Rectal smooth muscle tissue (tissue), 1 donor: Measurements from ENCODE around the gene NUP93.
"Not testable (repeated sequence)": the region's sequence is repeated elsewhere in the genome, so short reads cannot be mapped to it uniquely, and the experiment has no call there.

Experiments used
- H3K27ac ChIP-seq: one replicate; pipeline ENCODE4 v1.7.0; 2013; ENCODE audit warnings: low read depth, low read length, inconsistent platforms
- H3K27me3 ChIP-seq: one replicate; pipeline ENCODE4 v1.7.0; 2013; ENCODE audit warnings: low read length; ENCODE audit not compliant: control insufficient read depth, insufficient read depth
- H3K36me3 ChIP-seq: one replicate; pipeline ENCODE4 v1.7.0; 2013; ENCODE audit warnings: low read length; ENCODE audit not compliant: control insufficient read depth, insufficient read depth
- H3K4me1 ChIP-seq: one replicate; pipeline ENCODE4 v1.7.0; 2013; ENCODE audit warnings: low read length; ENCODE audit not compliant: control insufficient read depth, insufficient read depth
- H3K4me3 ChIP-seq: one replicate; pipeline ENCODE4 v1.7.0; 2013; ENCODE audit warnings: low read length
- H3K9ac ChIP-seq: one replicate; pipeline ENCODE4 v1.7.0; 2013; ENCODE audit warnings: low read length

The NUP93 gene

GRCh38 chr16:56715126-56715525 lies 14.8 kb upstream of the NUP93 start:
- Histone ChIP-seq H3K4me1 (no peaks in the 10 kb centered on the region), H3K27me3 (no peaks in the 10 kb centered on the region), H3K27ac (no peak overlapping the region), H3K9ac (no peak overlapping the region), H3K4me3 (no peak overlapping the region), H3K36me3 (no peaks in the 10 kb centered on the region)

DNA sequence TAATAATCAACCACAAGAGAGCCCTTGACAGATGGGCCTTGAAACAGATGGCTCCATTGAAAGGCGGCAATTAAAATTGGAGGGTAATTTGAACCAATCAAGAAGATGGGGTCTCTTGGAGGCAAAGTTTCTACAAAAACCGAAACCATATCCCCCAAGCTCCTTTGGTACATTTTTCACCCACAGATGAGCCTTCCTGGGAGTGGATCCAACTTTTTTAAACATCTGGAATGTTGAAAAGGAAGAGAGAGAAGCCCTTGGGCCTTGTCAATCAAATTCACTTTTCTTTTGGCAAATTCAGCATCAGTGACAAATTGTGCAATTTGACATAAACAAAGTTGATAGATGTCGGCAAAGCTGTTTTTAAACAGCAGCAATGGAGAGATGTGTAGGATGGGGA lies 13.2 kb upstream of the NUP93 start:
- H3K27ac ChIP-seq, result no peak overlapping the region
- H3K27me3 ChIP-seq, result no peaks in the 10 kb centered on the region
- H3K36me3 ChIP-seq, result no peaks in the 10 kb centered on the region
- H3K4me3 ChIP-seq, result no peak overlapping the region
- no peak overlapping the region for H3K9ac ChIP-seq
- no peaks in the 10 kb centered on the region for H3K4me1 ChIP-seq

GRCh38 chr16:56717532-56717931 lies 12.4 kb upstream of the NUP93 start:
- H3K4me1 ChIP-seq, H3K36me3 ChIP-seq, H3K27me3 ChIP-seq, H3K27ac ChIP-seq, H3K4me3 ChIP-seq, H3K9ac ChIP-seq: not testable (repeated sequence)

DNA sequence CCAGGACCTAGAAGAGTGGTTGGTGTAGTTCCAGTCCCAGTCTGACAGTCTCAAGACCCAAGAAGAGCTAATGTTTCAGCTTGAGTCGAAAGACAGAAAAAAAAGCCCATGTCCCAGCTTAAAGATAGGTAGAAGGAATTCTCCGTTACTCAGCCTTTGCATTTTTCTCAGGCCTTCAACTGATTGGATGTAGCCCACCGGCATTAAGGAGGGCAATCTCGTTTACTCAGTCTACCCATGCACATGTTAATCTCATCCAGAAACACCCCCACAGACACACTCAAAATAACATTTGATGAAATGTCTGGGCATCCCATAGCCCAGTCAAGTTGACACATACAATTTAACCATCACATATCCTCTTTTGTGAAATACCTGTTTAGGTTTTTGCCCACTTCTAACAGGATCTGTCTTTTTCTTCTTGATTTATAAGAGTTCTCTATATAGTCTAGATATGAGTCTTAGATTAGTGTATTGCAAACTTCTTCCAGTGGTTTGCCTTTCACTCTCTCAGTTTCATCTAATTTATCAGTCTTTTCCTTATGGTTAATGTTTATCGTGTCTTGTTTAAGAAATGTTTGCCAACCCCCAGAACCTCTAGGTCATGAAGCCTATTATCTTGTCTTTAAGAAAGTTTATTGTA lies 7.6 kb upstream of the NUP93 start:
- H3K27ac ChIP-seq, result no peak overlapping the region

GRCh38 chr16:56724191-56724590 lies 5.7 kb upstream of the NUP93 start:
- H3K9ac ChIP-seq, result no peak overlapping the region
- H3K27me3 ChIP-seq, result no peaks in the 10 kb centered on the region
- H3K4me1 ChIP-seq, result peaks cover 5% of the 10 kb centered on the region
- no peak overlapping the region for H3K4me3 ChIP-seq
- no peaks in the 10 kb centered on the region for H3K36me3 ChIP-seq
- H3K27ac ChIP-seq, result no peak overlapping the region

More for the DNA sequence above, 7.6 kb upstream of the NUP93 start:
- Histone ChIP-seq H3K27me3 (no peaks in the 10 kb centered on the region), H3K4me3 (no peak overlapping the region), H3K9ac (no peak overlapping the region), H3K36me3 (no peaks in the 10 kb centered on the region), H3K4me1 (no peaks in the 10 kb centered on the region)

DNA sequence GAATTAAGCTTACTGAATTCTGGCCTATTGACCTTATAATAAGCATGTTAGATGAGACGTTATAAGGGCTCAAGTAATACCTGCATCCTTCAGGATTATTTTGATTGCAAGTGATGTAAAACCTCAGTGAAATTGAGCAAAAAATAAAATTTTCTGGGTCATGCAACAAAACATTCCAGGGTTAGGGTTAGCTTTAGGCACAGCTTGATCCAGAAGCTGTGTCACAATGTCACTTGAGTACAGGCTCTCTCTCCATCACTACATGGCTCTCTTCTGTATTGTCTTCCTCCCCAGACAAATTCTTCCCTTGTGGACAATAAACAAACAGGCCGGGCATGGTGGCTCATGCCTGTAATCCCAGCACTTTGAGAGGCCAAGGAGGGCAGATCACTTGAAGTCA lies 3.6 kb upstream of the NUP93 start:
- H3K9ac ChIP-seq, result no peak overlapping the region
- H3K4me3 ChIP-seq, result no peak overlapping the region
- H3K36me3 ChIP-seq, result no peaks in the 10 kb centered on the region
- peaks cover 8% of the 10 kb centered on the region for H3K4me1 ChIP-seq
- no peaks in the 10 kb centered on the region for H3K27me3 ChIP-seq
- H3K27ac ChIP-seq, result no peak overlapping the region

- Histone ChIP-seq H3K27me3 (no peaks in the 10 kb centered on the region), H3K4me3 (no peak overlapping the region), H3K9ac (no peak overlapping the region), H3K27ac (no peak overlapping the region), H3K36me3 (no peaks in the 10 kb centered on the region), H3K4me1 (peaks cover 8% of the 10 kb centered on the region)
Observed at GRCh38 chr16:56726926-56727325, 3.0 kb upstream of the NUP93 start.

GRCh38 chr16:56728027-56728426 lies 1.9 kb upstream of the NUP93 start:
- H3K4me1 ChIP-seq, result peaks cover 8% of the 10 kb centered on the region
- no peak overlapping the region for H3K9ac ChIP-seq
- H3K4me3 ChIP-seq, result no peak overlapping the region
- no peaks in the 10 kb centered on the region for H3K36me3 ChIP-seq
- H3K27me3 ChIP-seq, result no peaks in the 10 kb centered on the region
- H3K27ac ChIP-seq, result no peak overlapping the region

- peak overlapping the region; percentile 76 for H3K27ac ChIP-seq
- peak overlapping the region; percentile 12 for H3K9ac ChIP-seq
- H3K27me3 ChIP-seq, result no peaks in the 10 kb centered on the region
- H3K4me3 ChIP-seq, result peak overlapping the region; percentile 60
- peaks cover 8% of the 10 kb centered on the region for H3K4me1 ChIP-seq
- no peaks in the 10 kb centered on the region for H3K36me3 ChIP-seq
Observed at GRCh38 chr16:56728980-56729734, 772 bp upstream of the NUP93 start.

DNA sequence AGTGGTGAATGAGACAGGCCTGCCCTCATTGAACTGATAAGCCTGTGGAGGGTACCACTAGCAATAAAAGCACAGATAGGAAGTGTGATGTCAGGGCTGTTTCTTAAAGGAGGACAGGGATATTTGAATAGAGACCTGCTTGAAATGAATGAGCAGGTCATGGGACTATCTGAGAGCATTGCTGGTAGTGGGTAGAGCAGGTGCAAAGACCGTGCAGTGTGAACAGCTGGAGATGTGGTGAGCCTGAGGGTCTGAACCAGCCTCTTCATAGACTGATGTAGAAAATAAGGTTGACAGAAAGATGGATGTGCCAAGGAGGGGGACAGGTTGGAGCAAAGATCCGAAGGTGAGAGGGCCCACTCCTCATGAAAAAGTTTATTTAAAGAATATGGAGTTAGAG lies 2.4 kb downstream of the NUP93 start:
- Histone ChIP-seq H3K4me3 (no peak overlapping the region), H3K27ac (no peak overlapping the region), H3K4me1 (peaks cover 8% of the 10 kb centered on the region), H3K36me3 (no peaks in the 10 kb centered on the region), H3K9ac (no peak overlapping the region), H3K27me3 (no peaks in the 10 kb centered on the region)

- H3K4me1 ChIP-seq, result peaks cover 8% of the 10 kb centered on the region
Observed at GRCh38 chr16:56732832-56733231, 2.9 kb downstream of the NUP93 start.

DNA sequence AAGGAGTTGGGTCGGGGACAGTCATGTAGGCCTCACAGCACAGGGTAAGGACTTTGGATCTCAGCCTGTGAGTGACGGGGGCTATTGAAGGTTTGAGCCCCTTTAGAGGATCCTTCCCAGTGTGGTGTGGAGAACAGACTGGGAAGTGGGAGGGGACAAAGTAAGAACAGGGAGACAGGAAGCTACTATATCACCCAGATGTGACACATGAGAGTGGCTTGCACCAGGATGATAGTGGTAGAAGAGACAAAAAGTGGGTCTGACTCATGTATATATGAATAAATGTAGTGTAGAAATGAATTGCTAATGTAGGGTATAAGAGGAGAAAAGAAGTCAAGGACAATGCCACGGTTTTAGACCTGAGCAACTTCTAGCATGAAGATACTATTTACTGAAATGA lies 4.5 kb downstream of the NUP93 start:
- Histone ChIP-seq H3K4me1 (peaks cover 2% of the 10 kb centered on the region), H3K27me3 (no peaks in the 10 kb centered on the region), H3K27ac (no peak overlapping the region), H3K9ac (no peak overlapping the region), H3K36me3 (no peaks in the 10 kb centered on the region), H3K4me3 (no peak overlapping the region)

More at GRCh38 chr16:56732832-56733231, 2.9 kb downstream of the NUP93 start:
- Histone ChIP-seq H3K36me3 (no peaks in the 10 kb centered on the region), H3K4me3 (no peak overlapping the region), H3K9ac (no peak overlapping the region), H3K27me3 (no peaks in the 10 kb centered on the region), H3K27ac (no peak overlapping the region)

- Histone ChIP-seq H3K27me3 (no peaks in the 10 kb centered on the region), H3K36me3 (no peaks in the 10 kb centered on the region), H3K27ac (no peak overlapping the region), H3K4me3 (no peak overlapping the region), H3K9ac (no peak overlapping the region), H3K4me1 (no peaks in the 10 kb centered on the region)
Observed at GRCh38 chr16:56736476-56736875, 6.5 kb downstream of the NUP93 start.
